Activated gamma-delta T cell treated with Interleukin-2 at 50 U/mL for 16 hours (primary cell): ENCODE measurements around the gene DNAL1.

Experiments
- DNase-seq: peaks from one replicate; pipeline ENCODE4 v3.0.0-alpha.2; 2020

Gene DNAL1

DNA sequence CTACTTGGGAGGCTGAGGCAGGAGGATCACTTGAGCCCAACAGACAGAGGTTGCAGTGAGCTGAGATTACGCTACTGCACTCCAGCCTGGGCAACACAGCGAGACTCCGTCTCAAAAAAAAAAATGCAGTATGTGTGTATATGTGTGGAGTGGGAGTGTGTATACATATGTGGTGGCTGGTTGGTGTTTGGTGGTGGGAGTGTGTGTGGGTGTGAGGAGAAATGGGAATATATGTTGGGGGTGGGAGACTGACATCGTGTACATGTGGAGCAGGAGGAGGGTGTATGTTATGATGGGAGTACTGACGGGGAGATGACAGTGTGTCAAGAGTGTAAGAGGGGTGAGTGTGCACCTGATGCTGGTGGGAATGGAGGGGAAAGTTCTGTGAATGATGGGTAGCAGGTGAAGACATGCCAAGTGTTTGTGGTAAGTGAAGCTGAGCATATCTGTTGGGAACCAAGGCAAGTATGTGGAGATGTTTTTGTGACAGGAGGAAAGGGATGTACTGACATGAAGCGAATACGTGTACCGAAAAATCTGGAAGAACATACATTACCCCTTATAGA is 65.2 kb downstream of the DNAL1 start:
- no peak for DNase-seq

DNA sequence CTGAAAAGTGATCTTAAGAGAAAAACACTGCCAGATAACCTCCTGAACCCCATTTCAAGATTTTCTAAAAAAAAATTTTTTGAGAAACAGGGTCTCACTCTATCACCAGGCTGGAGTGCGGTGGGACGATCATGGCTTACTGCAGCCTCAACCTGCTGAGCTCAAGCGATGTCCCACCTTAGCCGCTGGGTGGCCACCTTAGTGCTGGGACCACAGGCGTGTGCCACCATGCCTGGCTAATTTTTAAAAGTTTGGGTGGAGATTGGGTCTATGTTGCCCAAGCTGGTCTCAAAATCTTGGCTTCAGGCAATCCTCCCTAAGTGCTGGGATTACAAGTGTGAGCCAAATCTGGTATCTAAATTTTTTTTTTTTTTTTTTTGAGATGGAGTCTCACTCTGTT is 66.0 kb downstream of the DNAL1 start:
- DNase-seq, result no peak

DNA sequence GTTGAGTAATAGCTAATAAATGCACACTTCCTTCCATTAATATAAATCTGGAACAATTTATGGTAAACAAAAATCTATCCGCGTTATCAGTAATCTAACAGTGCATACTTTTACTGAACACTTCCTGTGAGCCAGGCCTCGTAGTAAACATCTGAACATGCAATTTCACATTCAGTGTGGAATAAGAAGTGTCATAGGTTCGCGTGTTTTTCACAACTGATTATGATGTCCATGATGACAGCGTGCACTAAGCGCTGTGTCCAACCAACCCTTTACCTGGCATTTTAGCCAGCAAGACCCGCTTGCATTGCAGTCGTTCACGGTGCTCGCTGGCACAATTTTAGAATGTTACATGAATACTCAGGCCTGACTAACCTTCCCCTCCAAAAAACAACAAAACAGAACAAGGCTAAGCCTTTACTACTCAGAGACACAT is 67.3 kb downstream of the DNAL1 start:
- no peak for DNase-seq

DNA sequence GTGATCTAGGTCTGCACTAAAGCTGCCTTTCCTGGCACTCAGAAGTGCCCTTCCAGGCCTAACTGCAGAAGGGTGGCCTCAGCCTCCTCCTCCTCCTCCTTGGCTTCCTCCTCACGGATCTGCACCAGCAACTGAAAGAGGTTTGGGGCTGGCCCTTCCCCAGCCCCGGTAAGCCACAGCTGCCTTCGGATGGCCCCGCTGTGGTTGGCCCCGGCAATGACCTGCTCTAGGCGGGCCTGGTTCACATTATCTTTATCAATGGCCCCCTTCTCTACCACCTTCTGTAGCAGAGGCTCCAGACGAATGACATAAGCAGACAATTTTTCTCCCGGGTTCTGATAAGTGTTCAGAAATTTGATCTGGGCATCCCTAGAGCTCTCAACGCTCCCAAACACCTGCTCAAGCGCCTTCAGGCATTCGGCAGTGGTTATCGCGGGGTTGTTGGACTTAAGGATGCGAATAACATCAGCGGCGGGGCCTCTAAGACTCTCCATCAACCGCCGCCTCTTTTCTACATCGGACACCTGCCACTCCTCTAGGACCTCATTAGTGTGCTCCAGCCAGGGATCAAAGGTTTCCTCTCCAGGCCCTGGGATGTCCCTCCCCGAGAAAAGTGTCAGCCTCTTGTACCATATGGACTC is 67.9 kb downstream of the DNAL1 start:
- no peak for DNase-seq

DNA sequence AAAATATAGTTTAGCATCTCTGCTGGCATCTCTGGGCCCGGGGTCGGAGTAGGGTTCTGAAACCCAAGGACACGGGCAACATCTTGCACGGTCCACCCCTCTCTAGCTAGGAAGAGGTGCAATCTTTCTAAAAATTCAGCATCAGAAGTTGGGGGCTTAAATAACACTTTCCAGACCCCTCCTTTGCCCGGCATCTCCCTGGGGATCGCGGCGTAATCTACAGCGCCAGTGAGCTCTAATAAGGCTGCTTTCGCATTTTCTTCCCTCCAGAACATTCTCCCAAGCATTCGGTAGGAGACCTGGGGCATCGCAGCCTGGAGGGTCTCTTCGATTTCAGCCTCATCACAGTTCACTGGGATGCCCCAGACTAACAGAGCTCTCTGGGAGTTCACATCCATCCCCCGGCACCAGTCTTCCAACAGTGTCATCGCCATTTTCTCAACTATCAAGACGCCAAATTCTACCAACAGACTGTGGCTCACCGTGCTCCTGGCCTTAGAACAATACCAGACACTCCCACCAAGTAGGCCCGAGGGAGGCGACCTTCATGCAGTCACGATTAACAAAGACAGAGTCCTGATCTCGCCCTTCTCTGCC is 68.5 kb downstream of the DNAL1 start:
- DNase-seq, result no peak

DNA sequence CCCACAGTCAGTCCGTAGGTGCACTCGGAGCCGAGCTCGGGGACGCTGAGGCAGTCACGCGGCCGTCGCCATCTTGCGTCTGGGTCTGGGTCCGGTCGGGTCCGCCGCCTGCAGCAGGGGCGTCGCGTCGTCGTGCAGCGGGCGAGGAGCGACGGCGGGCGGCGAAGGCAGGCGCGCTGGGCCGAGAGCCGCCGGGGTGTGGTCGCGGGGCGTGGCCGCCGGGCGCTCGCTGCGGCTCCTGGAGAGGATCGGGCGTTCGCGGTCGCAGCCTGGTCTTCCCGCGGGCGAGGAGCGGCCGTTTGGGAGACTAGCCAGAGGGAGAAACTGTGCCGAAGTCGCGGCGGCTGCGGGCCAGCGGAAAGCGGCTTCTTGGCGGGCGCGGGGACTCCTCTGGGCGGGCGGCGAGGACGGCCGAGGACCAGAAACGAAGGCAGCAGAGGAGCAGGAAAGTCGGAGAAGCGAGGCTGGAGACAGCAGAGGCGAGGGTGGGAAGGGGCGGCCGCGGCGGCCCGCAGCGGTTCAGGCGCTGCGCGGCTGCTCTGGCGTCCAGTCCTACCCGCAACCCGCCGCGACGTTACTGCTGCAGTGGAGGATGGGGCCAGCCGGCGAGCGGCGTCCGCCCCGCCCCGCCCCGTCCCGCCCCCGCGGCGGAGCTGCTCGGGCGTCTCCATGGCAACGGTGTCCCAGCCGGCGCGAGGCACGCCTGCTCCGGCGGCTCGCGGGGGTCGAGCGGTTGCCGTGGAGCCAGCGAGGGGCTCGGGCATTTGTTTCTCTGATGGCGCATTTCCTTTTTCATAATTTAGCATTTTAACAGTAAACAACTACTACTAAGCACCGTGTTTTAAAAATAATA is 69.2 kb downstream of the DNAL1 start, which contains the start of gene PNMA1:
TSS of gene PNMA1 (minus strand) at position 582 of the 853 bp plus-strand sequence. CDS start 745 bp downstream, outside the sequence.
- DNase-seq, result peak; percentile 82

DNA sequence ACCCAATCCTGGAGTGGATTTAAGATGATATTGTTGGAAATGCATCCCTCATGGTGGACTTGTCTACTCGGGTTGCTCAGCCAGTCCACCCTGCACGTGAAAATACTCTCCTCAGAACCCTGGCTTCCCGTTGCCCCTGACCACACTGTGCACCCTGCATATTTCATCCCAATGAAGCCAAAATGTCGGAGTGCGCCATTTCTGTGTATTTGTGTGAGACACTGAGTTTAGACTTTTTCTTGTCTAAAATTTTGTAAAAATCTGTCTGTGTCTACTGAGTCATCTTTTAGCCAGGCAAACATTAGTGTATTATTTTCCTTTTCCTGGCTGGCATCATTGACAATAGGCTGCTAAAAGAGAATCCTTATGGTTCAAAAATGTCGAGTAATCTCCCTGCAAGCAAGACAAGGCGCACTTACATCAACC is 69.9 kb downstream of the DNAL1 start:
- DNase-seq, result no peak

DNA sequence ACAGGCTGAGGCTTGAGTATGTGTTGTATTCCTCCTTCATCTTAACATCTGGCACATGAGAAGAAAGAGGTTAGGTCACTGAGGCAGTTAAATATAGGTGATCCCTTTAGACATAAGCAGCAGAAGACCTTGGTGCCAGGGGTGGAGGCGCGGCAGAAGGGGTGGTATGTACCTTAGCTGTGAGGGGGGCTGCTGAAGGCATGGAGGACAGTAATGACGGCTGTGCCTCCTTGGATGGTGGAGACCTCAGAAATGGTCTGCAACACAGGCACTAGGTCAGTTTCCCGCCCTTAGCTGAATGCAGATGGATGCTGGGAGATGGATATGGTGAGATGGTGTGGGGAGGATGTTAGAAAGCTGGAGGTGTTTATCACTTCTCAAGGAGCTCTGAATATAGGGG is 70.9 kb downstream of the DNAL1 start:
- no peak for DNase-seq

DNA sequence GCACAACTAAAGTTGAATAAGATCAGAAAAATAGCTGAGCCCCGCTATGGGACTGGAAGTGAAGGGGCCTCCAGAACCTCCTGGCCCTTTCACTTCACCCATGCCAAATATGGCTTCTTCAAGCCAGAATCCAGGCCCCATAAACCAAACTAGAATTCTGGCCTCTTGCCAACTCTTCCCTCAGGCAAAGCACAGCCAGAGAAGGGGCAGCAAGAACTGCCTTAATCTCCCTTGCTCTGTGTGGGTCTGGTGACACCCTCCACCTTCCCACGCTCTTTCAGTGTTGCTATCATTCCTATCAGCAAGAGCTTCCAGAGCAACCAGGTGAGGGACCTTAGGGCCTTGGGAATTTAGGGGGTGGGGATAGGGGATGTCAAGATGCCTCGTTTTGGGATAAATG is 72.5 kb downstream of the DNAL1 start:
- no peak for DNase-seq

DNA sequence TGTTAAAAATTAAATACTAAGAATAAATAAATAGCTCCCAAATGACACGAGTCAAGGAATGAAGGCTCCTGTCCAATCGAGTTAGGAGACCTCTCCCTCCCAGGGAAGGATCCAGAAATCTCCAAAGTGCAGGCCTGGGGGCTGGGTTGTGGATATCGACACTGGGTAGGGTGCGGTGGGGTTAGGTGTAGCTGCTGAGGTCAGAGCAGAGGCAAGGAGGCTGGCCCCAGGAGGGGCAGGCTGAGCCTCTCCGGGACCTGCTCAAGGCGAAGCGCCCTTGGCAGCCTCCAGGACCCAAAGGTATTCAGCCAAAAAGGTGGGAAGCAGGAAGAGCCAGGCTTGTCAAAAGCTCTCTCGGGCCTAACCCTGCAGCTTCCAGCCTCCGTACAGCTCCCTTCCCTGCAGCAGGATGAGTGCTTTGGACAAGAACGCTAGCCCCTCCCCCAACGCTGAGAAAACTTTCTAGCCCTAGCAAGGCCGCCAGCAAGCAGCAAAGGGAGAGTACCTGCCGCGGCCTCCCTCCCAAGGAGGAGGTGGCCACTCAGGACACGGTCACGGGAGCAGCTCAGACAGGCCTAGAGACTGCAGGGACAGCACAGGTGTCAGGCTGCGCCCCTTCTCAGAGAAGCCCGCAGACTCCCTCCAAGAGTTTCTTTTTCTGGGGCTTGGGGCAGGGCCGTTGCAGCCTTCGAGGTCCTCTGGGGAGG is 73.1 kb downstream of the DNAL1 start:
- DNase-seq, result no peak

DNA sequence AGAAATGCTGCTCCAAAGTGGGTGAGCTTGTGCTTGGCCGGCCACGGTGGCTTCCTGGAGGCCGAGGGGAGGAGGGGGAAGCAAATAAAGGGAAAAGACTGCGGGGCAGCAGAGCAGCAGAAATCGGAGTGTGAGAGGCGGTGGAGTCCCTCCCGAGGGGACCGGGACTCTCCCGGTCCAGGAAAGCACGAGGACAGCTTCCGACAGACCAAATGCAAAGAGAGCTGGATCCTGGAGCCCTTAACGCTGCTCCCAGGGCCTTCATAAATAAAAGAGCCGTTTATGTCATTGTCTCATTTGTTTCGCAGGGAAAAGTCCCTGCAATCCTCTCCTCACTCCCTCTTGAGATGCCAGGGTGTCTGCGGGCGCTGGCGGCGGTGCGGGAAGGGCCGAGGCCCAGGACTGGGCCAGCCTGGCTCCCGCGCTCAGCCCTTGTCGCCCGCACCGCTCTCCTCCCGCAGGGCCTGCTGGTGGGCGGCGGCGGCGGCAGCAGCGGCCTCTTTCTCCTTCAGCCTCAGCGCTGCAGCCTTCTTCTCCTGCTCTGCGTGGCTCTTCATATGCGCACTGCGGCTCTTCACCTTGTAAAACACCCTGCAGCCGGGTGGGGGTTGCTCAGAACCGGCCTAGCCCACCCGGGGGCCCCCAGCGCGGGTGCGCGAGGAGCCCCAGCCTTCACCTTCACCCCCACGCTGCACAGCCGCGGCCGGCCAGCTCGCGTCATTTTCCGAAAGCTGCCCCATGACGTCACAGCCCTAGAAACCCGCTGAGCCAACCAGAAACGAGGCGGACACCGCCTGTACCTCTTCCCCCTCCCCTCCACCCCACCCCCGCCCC is 73.8 kb downstream of the DNAL1 start:
- DNase-seq, result no peak

DNA sequence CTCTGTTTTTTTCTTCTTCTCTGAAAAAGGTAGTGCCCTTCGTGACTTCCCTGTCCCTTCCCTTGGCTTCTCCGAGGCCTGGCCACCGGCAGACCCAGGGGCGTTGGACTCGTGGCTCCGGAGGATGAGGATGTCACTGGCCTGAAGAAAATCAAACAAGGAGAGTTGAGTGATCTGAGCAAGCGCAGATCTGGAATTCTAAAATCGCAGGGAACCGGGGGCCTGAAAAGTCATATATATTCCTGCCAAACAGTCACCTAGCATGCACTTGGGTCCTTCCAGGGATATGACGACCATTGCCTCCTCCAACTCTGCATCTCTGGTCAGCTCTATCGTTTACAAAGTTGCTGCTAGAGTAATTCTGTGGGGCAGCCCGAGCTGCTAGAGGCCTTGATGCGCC is 74.6 kb downstream of the DNAL1 start:
- no peak for DNase-seq

DNA sequence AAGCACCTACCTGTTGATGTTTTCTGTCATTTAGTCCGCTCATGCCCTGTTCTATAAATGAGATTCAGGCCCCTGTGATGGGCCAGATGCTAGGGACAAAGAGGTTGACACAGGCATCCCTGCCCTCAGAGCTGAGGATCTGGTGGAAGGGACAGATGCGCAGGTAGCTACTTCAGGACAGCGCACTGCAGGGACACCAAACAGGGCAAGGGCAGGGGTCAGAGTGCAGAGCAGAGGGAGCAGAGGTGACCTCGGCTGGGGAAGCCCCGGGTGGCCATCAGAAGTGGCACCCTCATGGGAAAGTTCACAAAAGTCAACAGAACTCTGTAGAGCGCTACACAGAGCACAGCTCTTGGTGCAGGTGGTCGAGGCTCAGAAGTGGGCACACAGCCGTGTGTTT is 75.0 kb downstream of the DNAL1 start:
- DNase-seq, result no peak

DNA sequence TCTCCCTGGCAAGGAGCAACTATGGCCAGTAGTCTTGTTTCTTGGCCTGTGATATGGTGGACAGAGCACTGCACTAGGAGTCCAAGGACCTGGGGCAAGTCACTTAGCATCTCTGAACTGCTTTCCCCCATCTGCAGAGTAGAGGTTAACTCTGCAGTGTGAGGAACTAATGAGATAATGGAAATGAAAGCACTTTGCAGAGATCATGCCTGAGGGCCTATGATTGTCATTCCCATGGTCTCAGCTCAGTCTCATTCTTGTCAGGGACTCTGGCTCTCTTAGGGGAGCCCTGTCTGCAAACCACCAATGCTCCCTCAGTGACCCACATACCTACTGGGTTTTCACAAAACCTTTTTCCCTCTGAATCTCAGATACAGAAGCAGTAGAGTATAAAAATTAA is 75.8 kb downstream of the DNAL1 start:
- DNase-seq, result no peak

DNA sequence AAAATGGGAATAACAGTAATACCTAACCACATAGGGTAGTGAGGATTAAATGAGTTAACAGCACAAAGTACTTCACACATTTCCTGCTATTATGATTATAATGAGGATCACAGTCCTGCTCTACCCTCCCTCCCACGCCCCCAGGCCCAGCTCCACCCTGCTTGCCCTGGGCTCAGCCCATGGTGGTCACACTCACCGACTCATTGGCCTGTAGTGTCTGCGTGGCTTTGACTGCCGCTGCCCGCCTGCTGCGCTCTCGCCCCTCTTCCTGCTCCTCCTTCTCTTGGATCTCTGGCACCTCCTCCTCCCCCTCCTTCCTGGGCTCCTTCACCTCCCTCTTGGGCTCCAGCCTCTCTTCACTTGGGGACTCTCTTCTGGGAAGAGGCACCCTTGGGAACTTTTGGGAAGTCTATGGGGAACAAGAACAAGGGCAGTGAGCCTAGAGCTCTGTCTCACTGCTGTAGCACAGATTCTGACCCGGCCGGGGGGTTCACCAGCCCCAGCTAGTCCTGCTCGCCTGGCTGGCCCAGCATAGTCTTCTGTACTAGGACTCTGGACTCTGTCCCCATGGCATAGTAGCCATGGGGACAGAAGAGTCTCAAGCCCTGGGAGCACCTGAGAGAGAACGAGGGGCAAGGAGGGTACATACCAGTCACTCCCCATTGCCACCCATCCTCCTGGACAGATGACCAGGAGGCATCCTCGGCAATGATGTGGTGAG is 76.5 kb downstream of the DNAL1 start:
- no peak for DNase-seq

DNA sequence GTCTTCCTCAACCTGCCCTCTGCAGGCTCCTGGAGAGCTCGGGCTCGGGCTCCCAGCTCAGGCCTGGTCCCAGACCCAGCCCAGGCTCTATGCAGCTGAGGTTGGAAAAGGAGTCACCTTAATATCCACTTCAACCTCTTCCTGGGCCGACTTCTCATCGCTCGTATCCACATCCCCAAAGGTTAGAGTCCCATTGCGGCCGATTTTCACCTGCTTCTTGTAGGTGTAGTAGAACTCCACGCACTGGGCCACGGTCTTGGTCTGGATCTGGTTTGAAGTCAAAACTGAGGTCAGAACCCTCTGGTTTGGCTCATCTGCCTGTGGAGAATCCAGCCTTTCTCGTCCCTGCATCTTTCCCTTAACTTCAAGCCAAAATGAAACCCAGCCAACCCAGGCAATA is 77.8 kb downstream of the DNAL1 start:
- DNase-seq, result no peak

DNA sequence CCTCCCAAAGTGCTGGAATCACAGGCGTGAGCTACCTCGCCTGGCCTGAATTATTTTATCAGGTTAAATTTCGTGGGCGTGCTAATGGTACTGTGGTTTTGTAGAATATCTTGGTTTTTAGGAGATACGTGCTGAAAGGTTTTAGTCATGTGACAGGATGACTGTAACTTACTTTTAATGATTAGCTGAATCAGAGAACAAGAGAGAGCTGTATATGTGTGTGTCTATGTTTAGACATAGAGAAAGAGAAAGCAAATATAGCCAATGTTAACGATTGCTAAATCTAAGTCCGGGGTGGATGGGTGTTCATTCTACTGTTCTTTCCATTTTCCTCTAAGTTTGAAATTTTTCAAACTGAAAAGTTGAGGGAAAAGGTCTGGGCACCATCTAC is 78.6 kb downstream of the DNAL1 start:
- no peak for DNase-seq

DNA sequence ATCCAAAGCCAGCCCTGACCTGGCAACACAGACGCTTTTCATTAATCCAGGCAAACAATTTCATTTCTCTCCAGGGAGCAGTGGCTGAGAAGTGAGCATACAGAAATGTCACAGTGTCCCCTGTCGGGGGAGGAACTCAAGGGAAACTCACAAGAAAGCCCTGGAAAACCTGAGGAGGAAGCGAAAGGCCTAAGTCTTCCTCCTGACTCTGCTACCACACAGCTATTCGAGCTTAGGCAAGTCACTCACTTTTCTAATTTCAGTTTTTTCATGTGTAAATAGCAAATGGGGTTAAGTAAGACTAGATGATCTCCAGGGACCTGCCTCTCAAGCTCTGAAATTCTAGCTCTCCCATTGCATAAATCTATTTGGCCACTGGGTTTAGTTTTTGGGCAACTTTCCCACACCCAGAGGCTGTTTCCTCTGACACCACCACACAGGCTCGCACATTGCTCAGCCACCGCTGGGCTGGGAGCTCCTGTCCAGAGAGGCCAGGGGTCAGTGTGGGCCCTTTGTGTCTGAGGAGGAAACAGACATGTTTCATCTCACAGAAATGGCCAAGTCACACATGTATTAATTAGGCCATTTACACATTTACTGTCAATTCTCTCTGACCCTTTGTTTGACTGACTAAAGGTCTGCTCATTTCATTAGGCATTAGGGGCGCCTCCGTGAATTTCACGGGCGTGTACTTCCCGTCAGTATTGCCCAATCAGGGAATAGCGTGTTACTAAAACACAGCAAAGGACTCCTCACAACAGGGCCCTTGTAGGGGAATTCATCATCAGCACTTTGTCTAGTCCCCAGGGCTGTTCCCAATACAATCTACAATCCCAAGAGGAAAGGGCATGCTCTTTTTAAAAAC is 79.2 kb downstream of the DNAL1 start:
- DNase-seq, result no peak

DNA sequence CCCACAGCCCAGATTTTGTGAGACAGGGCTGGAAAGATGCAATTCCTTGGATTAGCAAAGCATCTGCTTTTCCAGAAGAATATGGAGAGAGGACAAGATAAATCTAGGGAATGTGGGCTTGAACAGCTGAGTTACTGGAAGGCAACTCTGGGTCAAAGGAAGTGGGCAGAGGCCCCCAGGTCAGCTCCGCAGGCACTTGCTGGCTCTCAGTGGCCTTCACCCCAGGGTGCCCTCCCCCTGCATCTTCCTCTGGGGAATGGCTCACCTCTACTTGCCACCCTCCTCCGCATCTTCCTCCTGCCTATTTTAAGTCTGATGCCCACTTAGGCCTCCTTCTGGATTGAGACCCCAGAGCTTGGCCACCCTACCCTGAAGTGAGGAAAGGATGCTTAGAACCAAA is 79.9 kb downstream of the DNAL1 start:
- DNase-seq, result no peak
